ENCODE data around the gene TSC22D2. TPM values are rescaled to one million over a fixed set of nuclear protein-coding genes. Genes with fewer than 3 reads are reported as not detected.

TSC22D2 gene
- total and polyA plus RNA-seq, 12 donors = 11.8 to 73.1 (median 28.7) TPM

DNA sequence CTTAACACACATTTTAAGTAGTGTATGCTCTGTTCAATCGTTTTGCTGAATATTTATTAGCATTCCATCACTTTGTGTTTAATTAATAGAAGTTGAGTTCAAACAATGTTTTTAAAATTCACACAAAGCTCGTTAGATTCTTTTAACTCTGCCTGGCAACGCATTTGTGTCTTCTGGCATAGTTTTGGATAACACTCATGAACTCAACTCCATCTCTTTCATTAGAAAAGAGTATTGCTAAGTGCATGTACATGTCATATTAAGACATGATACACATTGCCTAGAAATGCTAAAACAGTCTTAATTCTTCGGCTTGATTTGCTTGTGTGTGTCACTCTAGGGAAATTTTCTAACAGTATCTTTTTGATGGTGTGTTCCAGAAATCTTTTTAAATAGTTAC is 15.7 kb downstream of the TSC22D2 start:
- Histone ChIP-seq H3K9me3 (no peaks in the 10 kb centered on the region), H3K36me3 (peaks cover 0 to 23% (median 0%) of the 10 kb centered on the region in 9 donors), H3K4me1 (peaks cover 12 to 87% (median 49%) of the 10 kb centered on the region in 9 donors), H3K27me3 (no peaks in the 10 kb centered on the region), H3K27ac (no peak overlapping the region), H3K4me3 (no peak overlapping the region)
- intact Hi-C loops (cut with DNase I) = no loop called here
- WGBS, 2 donors = 59 to 63% methylated on average over 4 of the region's 4 CpGs
- DNase-seq (no peak), ATAC-seq (no peak)
- TF ChIP-seq, protein P1, sequence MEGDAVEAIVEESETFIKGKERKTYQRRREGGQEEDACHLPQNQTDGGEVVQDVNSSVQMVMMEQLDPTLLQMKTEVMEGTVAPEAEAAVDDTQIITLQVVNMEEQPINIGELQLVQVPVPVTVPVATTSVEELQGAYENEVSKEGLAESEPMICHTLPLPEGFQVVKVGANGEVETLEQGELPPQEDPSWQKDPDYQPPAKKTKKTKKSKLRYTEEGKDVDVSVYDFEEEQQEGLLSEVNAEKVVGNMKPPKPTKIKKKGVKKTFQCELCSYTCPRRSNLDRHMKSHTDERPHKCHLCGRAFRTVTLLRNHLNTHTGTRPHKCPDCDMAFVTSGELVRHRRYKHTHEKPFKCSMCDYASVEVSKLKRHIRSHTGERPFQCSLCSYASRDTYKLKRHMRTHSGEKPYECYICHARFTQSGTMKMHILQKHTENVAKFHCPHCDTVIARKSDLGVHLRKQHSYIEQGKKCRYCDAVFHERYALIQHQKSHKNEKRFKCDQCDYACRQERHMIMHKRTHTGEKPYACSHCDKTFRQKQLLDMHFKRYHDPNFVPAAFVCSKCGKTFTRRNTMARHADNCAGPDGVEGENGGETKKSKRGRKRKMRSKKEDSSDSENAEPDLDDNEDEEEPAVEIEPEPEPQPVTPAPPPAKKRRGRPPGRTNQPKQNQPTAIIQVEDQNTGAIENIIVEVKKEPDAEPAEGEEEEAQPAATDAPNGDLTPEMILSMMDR (IDR thresholded peaks at IDR 0.05) = no peak

DNA sequence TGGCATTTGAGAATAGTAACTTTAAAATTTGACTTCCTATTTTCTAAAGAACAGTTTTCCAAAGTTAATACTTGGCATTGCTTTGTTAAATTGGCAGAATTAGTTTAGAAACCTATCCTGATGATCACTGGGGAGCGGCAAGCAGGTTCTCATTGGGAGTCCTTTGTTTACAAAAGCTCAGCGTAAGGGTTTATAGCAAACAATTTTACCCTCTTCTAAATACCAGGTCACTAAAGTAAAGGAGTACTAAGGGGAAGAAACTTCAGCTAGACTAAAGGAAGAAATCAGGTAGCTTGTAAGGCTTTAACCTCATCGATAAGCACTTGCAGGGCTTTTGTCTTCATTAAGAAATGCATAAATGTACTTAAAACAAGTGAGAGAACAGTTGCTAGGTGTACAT is 18.2 kb downstream of the TSC22D2 start:
- no peak overlapping the region for H3K4me3 ChIP-seq
- intact Hi-C loops (cut with DNase I) = no loop called here
- no peak overlapping the region for H3K27ac ChIP-seq
- no peaks in the 10 kb centered on the region for H3K27me3 ChIP-seq
- H3K9me3 ChIP-seq = no peaks in the 10 kb centered on the region
- H3K36me3 ChIP-seq = peaks cover 0 to 23% (median 0%) of the 10 kb centered on the region in 9 donors
- ATAC-seq (no peak), DNase-seq (no peak)
- H3K4me1 ChIP-seq = peaks cover 2 to 85% (median 44%) of the 10 kb centered on the region in 9 donors
- 92% methylated on average over 3 of the region's 3 CpGs for WGBS, 2 donors
- TF ChIP-seq, protein P1 (IDR thresholded peaks at IDR 0.05) = no peak

DNA sequence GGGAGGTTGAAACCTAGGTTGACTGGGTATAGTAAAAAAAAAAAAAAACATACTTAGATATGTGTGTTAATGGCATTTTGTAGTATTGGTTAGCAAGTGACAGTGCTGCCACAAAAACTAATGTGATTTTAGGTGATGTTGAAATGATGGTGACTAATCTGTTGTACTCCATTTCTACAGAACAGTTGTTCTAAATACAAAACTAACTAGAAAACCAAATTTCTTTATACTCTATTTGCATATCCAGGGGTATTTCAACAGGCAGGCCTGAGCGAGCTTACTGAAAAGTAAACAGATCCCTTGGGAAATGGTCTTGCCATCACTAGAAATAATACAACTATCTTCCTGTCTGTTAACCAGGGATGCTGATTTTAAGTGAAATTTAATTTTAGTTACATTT is 20.5 kb downstream of the TSC22D2 start:
- Histone ChIP-seq H3K4me1 (peaks cover 0 to 69% (median 36%) of the 10 kb centered on the region in 9 donors), H3K9me3 (no peaks in the 10 kb centered on the region), H3K4me3 (no peak overlapping the region), H3K36me3 (peaks cover 0 to 17% (median 0%) of the 10 kb centered on the region in 9 donors), H3K27ac (no peak overlapping the region), H3K27me3 (no peaks in the 10 kb centered on the region)
- intact Hi-C loops (cut with DNase I) = no loop called here
- WGBS, 2 donors = 62 to 71% methylated on average over 1 of the region's 1 CpG
- no peak for DNase-seq
- ATAC-seq = no peak
- TF ChIP-seq, protein P1 (IDR thresholded peaks at IDR 0.05) = no peak

DNA sequence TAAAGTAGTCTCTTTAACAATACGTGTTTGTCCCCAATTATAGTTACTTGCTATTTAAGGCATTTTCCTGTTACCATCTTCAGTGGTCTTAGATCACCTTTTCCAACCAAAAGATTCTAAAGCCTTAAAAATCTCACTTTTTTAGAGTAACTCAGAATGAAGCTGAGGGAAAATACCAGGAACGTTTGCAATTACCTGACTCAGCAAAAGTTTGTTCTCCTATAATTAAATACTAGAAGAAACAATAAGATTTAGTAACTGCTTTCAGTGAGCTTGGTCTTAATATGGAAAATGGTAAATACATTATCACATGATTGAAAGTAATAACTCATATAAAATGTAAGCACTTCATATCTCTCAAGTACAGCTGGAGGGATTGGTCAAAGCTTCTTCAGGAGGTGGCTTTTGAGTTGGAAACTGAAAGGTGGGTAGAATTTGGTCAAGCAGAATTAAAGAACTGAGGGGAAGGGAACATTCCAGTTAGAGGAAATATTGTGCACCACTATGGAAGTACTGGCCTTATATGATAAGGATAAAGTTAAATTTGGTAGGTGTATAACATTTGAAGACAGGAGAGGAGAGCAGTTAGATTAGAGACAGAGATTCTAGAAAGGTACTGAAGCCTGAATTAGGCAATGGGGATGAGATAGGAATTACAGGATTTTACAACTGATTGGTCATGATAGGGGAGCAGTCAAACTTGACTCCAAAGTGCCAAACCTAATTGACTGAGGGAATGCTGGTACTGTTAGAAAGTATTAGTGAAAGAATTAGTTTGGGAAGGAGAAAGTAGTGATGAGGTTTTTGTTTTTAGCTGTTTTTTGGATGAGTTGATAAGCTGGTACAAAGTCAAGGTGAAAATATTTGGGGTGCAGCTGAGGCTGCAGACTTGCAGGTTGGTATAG is 21.9 kb downstream of the TSC22D2 start:
- H3K9me3 ChIP-seq = no peaks in the 10 kb centered on the region
- H3K36me3 ChIP-seq = peaks cover 0 to 12% (median 0%) of the 10 kb centered on the region in 9 donors
- no peaks in the 10 kb centered on the region for H3K27me3 ChIP-seq
- DNase-seq (no peak), ATAC-seq (no peak)
- H3K27ac ChIP-seq = no peak overlapping the region
- TF ChIP-seq, protein P1 (IDR thresholded peaks at IDR 0.05) = no peak
- peaks cover 0 to 79% (median 47%) of the 10 kb centered on the region in 9 donors for H3K4me1 ChIP-seq
- intact Hi-C loops (cut with DNase I) = no loop called here
- WGBS, 2 donors = 34 to 40% methylated on average over 2 of the region's 2 CpGs
- no peak overlapping the region for H3K4me3 ChIP-seq
